Esophagus (tissue), 2 donors: ENCODE results near the gene PAH. TPM values are rescaled to one million over a fixed set of nuclear protein-coding genes. Genes with fewer than 3 reads are reported as not detected.

ENCODE experiments used
- H3K27ac ChIP-seq, 2 donors: one replicate each; pipeline ENCODE4 v1.5.1; 2013; ENCODE audit warnings: low read depth in 2 of 2, mild to moderate bottlenecking in 2 of 2, inconsistent platforms in 1 of 2, low read length in 1 of 2, moderate library complexity in 1 of 2
- H3K27me3 ChIP-seq, 2 donors: one replicate each; pipeline ENCODE4 v1.6.1; 2013; ENCODE audit warnings: low read length in 2 of 2, control low read depth in 1 of 2, mild to moderate bottlenecking in 1 of 2; ENCODE audit not compliant: insufficient read depth in 2 of 2, control insufficient read depth in 1 of 2
- H3K36me3 ChIP-seq, 2 donors: one replicate each; pipeline ENCODE4 v1.6.1; 2013; ENCODE audit warnings: low read length in 1 of 2; ENCODE audit not compliant: control insufficient read depth in 2 of 2, insufficient read depth in 2 of 2
- H3K4me1 ChIP-seq, 2 donors: one replicate each; pipeline ENCODE4 v1.6.1; 2013; ENCODE audit warnings: low read length in 1 of 2; ENCODE audit not compliant: control insufficient read depth in 2 of 2, insufficient read depth in 2 of 2
- H3K4me3 ChIP-seq, 2 donors: one replicate each; pipeline ENCODE4 v1.5.1; 2013; ENCODE audit warnings: low read length in 2 of 2, mild to moderate bottlenecking in 2 of 2, low read depth in 1 of 2, moderate library complexity in 1 of 2
- H3K9me3 ChIP-seq, 2 donors: one replicate each; pipeline ENCODE4 v1.6.1; 2013; ENCODE audit warnings: mild to moderate bottlenecking in 2 of 2, low read depth in 1 of 2, low read length in 1 of 2, moderate library complexity in 1 of 2; ENCODE audit not compliant: control insufficient read depth in 2 of 2, insufficient read depth in 1 of 2
- WGBS, 2 donors: extraction: QIAGEN DNeasy Blood & Tissue Kit; methylation state at CpG; one replicate each; pipeline ENCODE4 v1.1.7; 2013; 5-methylcytosine and 5-hydroxymethylcytosine counted together
- polyA plus RNA-seq, 2 donors: library from polyadenylated mRNA; stranded (reverse); fragments of 200-250 nt; gene quantifications; one replicate each; pipeline ENCODE4 v1.2.3, GENCODE V29; 2013
- donor health status: healthy with polysubstance abuse.
- donor health status: Bipolar disorder and iron deficiency.

The PAH gene
- polyA plus RNA-seq, 2 donors, result 0.11 TPM; not detected in 1

- Histone ChIP-seq H3K4me3 (no peak overlapping the region), H3K9me3 (peaks cover 0 to 2% of the 10 kb centered on the region in 2 donors), H3K27me3 (peaks cover 11 to 13% of the 10 kb centered on the region in 2 donors), H3K36me3 (no peaks in the 10 kb centered on the region), H3K27ac (no peak overlapping the region), H3K4me1 (peaks cover 0 to under 1% of the 10 kb centered on the region in 2 donors)
- 10 to 13% methylated on average over 21 of the region's 21 CpGs for WGBS, 2 donors
Observed at GRCh38 chr12:102950950-102951619, 34.0 kb upstream of the PAH start.

GRCh38 chr12:102950107-102950949, 33.3 kb upstream of the PAH start:
- Histone ChIP-seq H3K4me1 (no peaks in the 10 kb centered on the region), H3K9me3 (peaks cover 0 to 2% of the 10 kb centered on the region in 2 donors), H3K4me3 (no peak overlapping the region), H3K27me3 (peaks cover 6 to 11% of the 10 kb centered on the region in 2 donors), H3K27ac (no peak overlapping the region), H3K36me3 (no peaks in the 10 kb centered on the region)
- WGBS, 2 donors, result 10 to 11% methylated on average over 37 of the region's 37 CpGs

- Histone ChIP-seq H3K4me3 (no peak overlapping the region), H3K9me3 (peaks cover 0 to 2% of the 10 kb centered on the region in 2 donors), H3K36me3 (no peaks in the 10 kb centered on the region), H3K27me3 (peaks cover 6 to 7% of the 10 kb centered on the region in 2 donors), H3K4me1 (no peaks in the 10 kb centered on the region), H3K27ac (no peak overlapping the region)
- 5 to 7% methylated on average over 11 of the region's 11 CpGs for WGBS, 2 donors
Observed at GRCh38 chr12:102948941-102949352, 31.9 kb upstream of the PAH start.

- H3K27me3 ChIP-seq, result peaks cover 0 to 6% of the 10 kb centered on the region in 2 donors
- H3K27ac ChIP-seq, result no peak overlapping the region
- H3K36me3 ChIP-seq, result no peaks in the 10 kb centered on the region
- H3K4me3 ChIP-seq, result no peak overlapping the region
- WGBS, 2 donors, result 39 to 47% methylated on average over 2 of the region's 2 CpGs
- H3K9me3 ChIP-seq, result peaks cover 0 to 2% of the 10 kb centered on the region in 2 donors
- no peaks in the 10 kb centered on the region for H3K4me1 ChIP-seq
Observed at GRCh38 chr12:102946042-102946441, 29.0 kb upstream of the PAH start.

GRCh38 chr12:102939670-102940222, 22.7 kb upstream of the PAH start:
- Histone ChIP-seq H3K9me3 (peaks cover 0 to 7% of the 10 kb centered on the region in 2 donors), H3K36me3 (no peaks in the 10 kb centered on the region), H3K4me1 (no peaks in the 10 kb centered on the region), H3K27ac (no peak overlapping the region), H3K27me3 (no peaks in the 10 kb centered on the region), H3K4me3 (no peak overlapping the region)
- 70 to 71% methylated on average over 2 of the region's 2 CpGs for WGBS, 2 donors

GRCh38 chr12:102939059-102939458, 22.0 kb upstream of the PAH start:
- no peaks in the 10 kb centered on the region for H3K36me3 ChIP-seq
- no peaks in the 10 kb centered on the region for H3K27me3 ChIP-seq
- WGBS, 2 donors, result 53 to 58% methylated on average over 2 of the region's 2 CpGs
- H3K4me1 ChIP-seq, result no peaks in the 10 kb centered on the region
- H3K4me3 ChIP-seq, result no peak overlapping the region
- no peak overlapping the region for H3K27ac ChIP-seq
- peaks cover 0 to 7% of the 10 kb centered on the region in 2 donors for H3K9me3 ChIP-seq

GRCh38 chr12:102933168-102933567, 16.1 kb upstream of the PAH start:
- WGBS, 2 donors, result 49 to 63% methylated on average over 1 of the region's 1 CpG
- Histone ChIP-seq H3K4me3 (no peak overlapping the region), H3K9me3 (no peaks in the 10 kb centered on the region), H3K27me3 (no peaks in the 10 kb centered on the region), H3K4me1 (no peaks in the 10 kb centered on the region), H3K27ac (no peak overlapping the region), H3K36me3 (no peaks in the 10 kb centered on the region)

GRCh38 chr12:102927220-102927619, 10.2 kb upstream of the PAH start:
- Histone ChIP-seq H3K27me3 (peaks cover 0 to 3% of the 10 kb centered on the region in 2 donors), H3K9me3 (no peaks in the 10 kb centered on the region), H3K4me1 (no peaks in the 10 kb centered on the region), H3K36me3 (no peaks in the 10 kb centered on the region), H3K27ac (no peak overlapping the region), H3K4me3 (no peak overlapping the region)

- Histone ChIP-seq H3K27me3 (peaks cover 2 to 4% of the 10 kb centered on the region in 2 donors), H3K4me1 (no peaks in the 10 kb centered on the region), H3K27ac (no peak overlapping the region), H3K9me3 (no peaks in the 10 kb centered on the region), H3K4me3 (no peak overlapping the region), H3K36me3 (no peaks in the 10 kb centered on the region)
Observed at GRCh38 chr12:102921240-102921639, 4.2 kb upstream of the PAH start.
